Gastroesophageal sphincter (tissue), 4 donors: Measurements from ENCODE around the gene TAGLN. TPM values are rescaled to one million over a fixed set of nuclear protein-coding genes. Genes with fewer than 3 reads are reported as not detected.
A peak's percentile ranks its signal among the peaks of the same experiment; 100 is the strongest.
"Not testable (repeated sequence)": the region's sequence is repeated elsewhere in the genome, so short reads cannot be mapped to it uniquely, and the experiment has no call there.

Experiments
- ATAC-seq: fragments of 150-250 bp; one replicate; pipeline ENCODE4 v1.9.1; 2016; ENCODE audit warnings: mild to moderate bottlenecking, moderate library complexity
- H3K27ac ChIP-seq, 4 donors: fragments of 200-600 bp; sonication (generic) in 3 of 4; 1 replicate in 3 of 4; 2 replicates in 1 of 4; pipeline ENCODE4 v1.5.1; 2016 to 2019
- H3K27me3 ChIP-seq: fragments of 200-600 bp; sonication (generic); one replicate; pipeline ENCODE4 v1.5.1; 2019
- H3K36me3 ChIP-seq, 2 donors: fragments of 200-600 bp; sonication (generic); one replicate each; pipeline ENCODE4 v1.5.1; 2019; ENCODE audit warnings: control low read depth in 1 of 2
- H3K4me1 ChIP-seq, 3 donors: fragments of 200-600 bp; sonication (generic); 1 replicate in 2 of 3; 2 replicates in 1 of 3; pipeline ENCODE4 v1.5.1; 2016 to 2019; ENCODE audit warnings: control low read depth in 2 of 3
- H3K4me3 ChIP-seq, 2 donors: fragments of 200-600 bp; sonication (generic); one replicate each; pipeline ENCODE4 v1.5.1; 2019; ENCODE audit warnings: mild to moderate bottlenecking in 1 of 2, moderate library complexity in 1 of 2
- H3K9me3 ChIP-seq, 3 donors: fragments of 200-600 bp; sonication (generic); one replicate each; pipeline ENCODE4 v1.5.1; 2017 to 2019; ENCODE audit warnings: control low read depth in 2 of 3
- EP300 ChIP-seq: sonication (generic); formaldehyde crosslinking; IDR thresholded peaks from one replicate; pipeline ENCODE4 v1.6.1; 2017; ENCODE audit warnings: antibody characterized with exemption, mild to moderate bottlenecking
- POLR2A ChIP-seq, 2 donors: fragments of 450-650 bp; IDR thresholded peaks; one replicate each; pipeline ENCODE4 v1.6.1; 2017; ENCODE audit warnings: antibody characterized with exemption in 2 of 2, mild to moderate bottlenecking in 2 of 2, moderate library complexity in 1 of 2
- POLR2AphosphoS5 ChIP-seq: sonication (generic); formaldehyde crosslinking; IDR thresholded peaks from one replicate; pipeline ENCODE4 v1.6.1; 2017; ENCODE audit warnings: antibody characterized with exemption
- WGBS, 2 donors: methylation state at CpG; one replicate each; pipeline ENCODE4 v1.1.5; 2018; ENCODE audit warnings: low coverage in 1 of 2; 5-methylcytosine and 5-hydroxymethylcytosine counted together
- total RNA-seq, 4 donors: library from RNA; depleted of rRNA; stranded (reverse); fragments of >200 nt; gene quantifications; one replicate each; pipeline ENCODE4 v1.1.0, GENCODE V29; 2016
- TF ChIP-seq, protein P1 (sequence below), 4 experiments: fragments of 200-600 bp in 2 of 4; fragments of 450-650 bp in 2 of 4; sonication (generic) in 1 of 4; IDR thresholded peaks; one replicate each; pipeline ENCODE4 v1.5.1; 2017 to 2019; ENCODE audit warnings: antibody characterized with exemption in 4 of 4, mild to moderate bottlenecking in 2 of 4, moderate library complexity in 2 of 4

Gene TAGLN
- total RNA-seq, 4 donors from 2014 or later, result 10,394 to 14,194 (median 13,050) TPM

- WGBS, 2 donors, result 90 to 100% methylated on average over 3 of the region's 10 CpGs
- Histone ChIP-seq H3K4me3 (no peak overlapping the region), H3K27me3 (no peaks in the 10 kb centered on the region), H3K4me1 (peaks cover 0 to 56% (median 25%) of the 10 kb centered on the region in 3 donors), H3K27ac (no peak overlapping the region), H3K9me3 (no peaks in the 10 kb centered on the region), H3K36me3 (peaks cover 0 to 60% of the 10 kb centered on the region in 2 donors)
- no peak for TF ChIP-seq POLR2AphosphoS5
- TF ChIP-seq POLR2A (IDR thresholded peaks at IDR 0.05), result no peak
- no peak for TF ChIP-seq EP300
- TF ChIP-seq, protein P1, sequence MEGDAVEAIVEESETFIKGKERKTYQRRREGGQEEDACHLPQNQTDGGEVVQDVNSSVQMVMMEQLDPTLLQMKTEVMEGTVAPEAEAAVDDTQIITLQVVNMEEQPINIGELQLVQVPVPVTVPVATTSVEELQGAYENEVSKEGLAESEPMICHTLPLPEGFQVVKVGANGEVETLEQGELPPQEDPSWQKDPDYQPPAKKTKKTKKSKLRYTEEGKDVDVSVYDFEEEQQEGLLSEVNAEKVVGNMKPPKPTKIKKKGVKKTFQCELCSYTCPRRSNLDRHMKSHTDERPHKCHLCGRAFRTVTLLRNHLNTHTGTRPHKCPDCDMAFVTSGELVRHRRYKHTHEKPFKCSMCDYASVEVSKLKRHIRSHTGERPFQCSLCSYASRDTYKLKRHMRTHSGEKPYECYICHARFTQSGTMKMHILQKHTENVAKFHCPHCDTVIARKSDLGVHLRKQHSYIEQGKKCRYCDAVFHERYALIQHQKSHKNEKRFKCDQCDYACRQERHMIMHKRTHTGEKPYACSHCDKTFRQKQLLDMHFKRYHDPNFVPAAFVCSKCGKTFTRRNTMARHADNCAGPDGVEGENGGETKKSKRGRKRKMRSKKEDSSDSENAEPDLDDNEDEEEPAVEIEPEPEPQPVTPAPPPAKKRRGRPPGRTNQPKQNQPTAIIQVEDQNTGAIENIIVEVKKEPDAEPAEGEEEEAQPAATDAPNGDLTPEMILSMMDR (IDR thresholded peaks at IDR 0.05), result no peak
- ATAC-seq, result no peak
Measured at GRCh38 chr11:117182551-117182935, 16.6 kb upstream of the TAGLN start.

DNA sequence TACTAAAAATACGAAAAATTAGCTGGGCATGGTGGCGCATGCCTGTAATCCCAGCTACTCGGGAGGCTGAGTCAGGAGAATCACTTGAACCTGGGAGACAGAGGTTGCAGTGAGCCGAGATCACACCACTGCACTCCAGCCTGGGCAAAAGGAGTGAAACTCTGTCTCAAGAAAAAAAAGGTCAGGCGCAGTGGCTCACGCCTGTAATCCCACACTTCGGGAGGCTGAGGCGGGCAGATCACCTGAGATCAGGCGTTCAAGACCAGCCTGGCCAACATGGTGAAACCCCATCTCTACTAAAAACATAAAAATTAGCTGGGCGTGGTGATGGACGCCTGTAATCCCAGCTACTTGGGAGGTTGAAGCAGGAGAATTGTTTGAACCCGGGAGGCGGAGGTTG, 16.0 kb upstream of the TAGLN start:
- H3K4me3 ChIP-seq, H3K27ac ChIP-seq, H3K9me3 ChIP-seq, ATAC-seq, H3K27me3 ChIP-seq: not testable (repeated sequence)
- whole genome bisulfite sequencing, 2 donors, result 96 to 100% methylated on average over 2 to 7 of the region's 13 CpGs
- peaks cover 0 to 53% (median 20%) of the 10 kb centered on the region in 3 donors for H3K4me1 ChIP-seq
- H3K36me3 ChIP-seq, result peaks cover 0 to 66% of the 10 kb centered on the region in 2 donors

GRCh38 chr11:117183724-117184349, 15.3 kb upstream of the TAGLN start:
- TF ChIP-seq POLR2A (IDR thresholded peaks at IDR 0.05) (no peak), POLR2AphosphoS5 (no peak), EP300 (no peak)
- TF ChIP-seq, protein P1 (IDR thresholded peaks at IDR 0.05), result no peak
- Histone ChIP-seq H3K36me3 (peaks cover 0 to 73% of the 10 kb centered on the region in 2 donors), H3K4me3 (no peak overlapping the region), H3K4me1 (peaks cover 0 to 50% (median 20%) of the 10 kb centered on the region in 3 donors), H3K27ac (no peak overlapping the region), H3K27me3 (no peaks in the 10 kb centered on the region), H3K9me3 (no peaks in the 10 kb centered on the region)
- WGBS, 2 donors, result 76 to 95% methylated on average over 3 to 8 of the region's 11 CpGs
- no peak for ATAC-seq

DNA sequence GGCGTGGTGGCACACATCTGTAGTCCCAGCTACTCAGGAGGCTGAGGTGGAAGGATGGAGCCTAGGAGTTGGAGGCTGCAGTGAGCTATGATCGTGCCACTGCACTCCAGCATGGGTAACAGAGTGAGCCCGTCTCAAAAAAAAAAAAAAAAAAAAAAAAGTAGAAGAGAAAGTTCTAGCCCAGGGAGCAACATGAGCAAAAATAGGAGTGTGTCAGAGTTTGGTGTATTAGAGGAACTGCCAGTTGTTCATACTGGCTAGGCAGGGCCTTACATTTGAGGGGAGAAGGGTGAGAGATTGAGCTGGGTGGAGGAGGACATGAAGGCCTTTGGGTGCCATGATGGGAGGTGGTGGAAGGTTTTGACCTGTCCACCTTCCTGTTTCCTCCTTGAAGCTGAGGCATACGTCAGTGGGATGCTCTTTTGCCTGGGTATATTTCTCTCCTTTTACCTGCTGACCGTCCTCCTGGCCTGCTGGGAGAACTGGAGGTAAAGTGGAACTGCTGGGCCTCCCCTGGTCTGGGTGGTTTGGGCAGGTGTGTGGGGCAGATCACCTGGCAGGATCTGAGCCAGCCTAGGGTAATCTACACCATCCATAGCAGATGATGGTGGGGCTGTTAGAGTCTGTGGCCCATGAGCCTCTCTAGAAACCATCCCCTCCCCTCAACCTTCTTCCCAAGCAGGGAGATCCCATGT, 13.3 kb upstream of the TAGLN start:
- ATAC-seq, result no peak

DNA sequence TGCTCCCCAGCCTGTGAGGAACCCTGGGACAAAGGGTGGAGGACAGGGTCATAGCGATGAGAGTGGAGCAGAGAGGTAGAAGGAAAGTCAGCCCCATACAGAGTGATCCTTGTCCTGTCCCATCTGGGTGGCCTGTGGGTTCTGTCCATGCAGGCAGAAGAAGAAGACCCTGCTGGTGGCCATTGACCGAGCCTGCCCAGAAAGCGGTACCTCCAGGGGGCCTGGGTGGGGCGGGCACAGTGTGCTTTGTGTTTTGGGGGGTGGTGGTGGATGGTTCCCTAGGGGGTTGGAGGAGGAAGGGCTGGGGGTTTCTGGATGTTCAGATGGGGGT, 12.8 kb upstream of the TAGLN start:
- no peaks in the 10 kb centered on the region for H3K27me3 ChIP-seq
- TF ChIP-seq POLR2A (IDR thresholded peaks at IDR 0.05) (no peak), EP300 (no peak), POLR2AphosphoS5 (no peak)
- TF ChIP-seq, protein P1 (IDR thresholded peaks at IDR 0.05), result no peak
- no peak for ATAC-seq

More for the DNA sequence above, 13.3 kb upstream of the TAGLN start:
- Histone ChIP-seq H3K4me3 (no peak overlapping the region), H3K27ac (peak overlapping the region in 1 of 4 donors; percentile 31), H3K36me3 (peaks cover 0 to 93% of the 10 kb centered on the region in 2 donors), H3K4me1 (peaks cover 0 to 35% (median 7%) of the 10 kb centered on the region in 3 donors), H3K9me3 (no peaks in the 10 kb centered on the region), H3K27me3 (no peaks in the 10 kb centered on the region)
- 70 to 92% methylated on average over 2 to 4 of the region's 5 CpGs for WGBS, 2 donors
- no peak for TF ChIP-seq EP300
- TF ChIP-seq POLR2AphosphoS5, result no peak
- TF ChIP-seq, protein P1 (IDR thresholded peaks at IDR 0.05), result no peak
- TF ChIP-seq POLR2A (IDR thresholded peaks at IDR 0.05), result no peak

More for the DNA sequence above, 12.8 kb upstream of the TAGLN start:
- H3K27ac ChIP-seq, result peak overlapping the region in 2 of 4 donors; percentile 5 to 31
- no peak overlapping the region for H3K4me3 ChIP-seq
- 100% methylated on average over 2 of the region's 4 CpGs; no CpG with 5 or more reads in 1 of the 2 donors for WGBS, 2 donors
- peaks cover 0 to 30% (median 2%) of the 10 kb centered on the region in 3 donors for H3K4me1 ChIP-seq
- peaks cover 0 to 98% of the 10 kb centered on the region in 2 donors for H3K36me3 ChIP-seq
- no peaks in the 10 kb centered on the region for H3K9me3 ChIP-seq
